ENCODE data around the gene BAZ2B. TPM values are rescaled to one million over a fixed set of nuclear protein-coding genes. Genes with fewer than 3 reads are reported as not detected.
"Not testable (repeated sequence)": the region's sequence is repeated elsewhere in the genome, so short reads cannot be mapped to it uniquely, and the experiment has no call there.

The BAZ2B gene
- total and polyA plus RNA-seq, 2 donors = 34.5 to 272 TPM

DNA sequence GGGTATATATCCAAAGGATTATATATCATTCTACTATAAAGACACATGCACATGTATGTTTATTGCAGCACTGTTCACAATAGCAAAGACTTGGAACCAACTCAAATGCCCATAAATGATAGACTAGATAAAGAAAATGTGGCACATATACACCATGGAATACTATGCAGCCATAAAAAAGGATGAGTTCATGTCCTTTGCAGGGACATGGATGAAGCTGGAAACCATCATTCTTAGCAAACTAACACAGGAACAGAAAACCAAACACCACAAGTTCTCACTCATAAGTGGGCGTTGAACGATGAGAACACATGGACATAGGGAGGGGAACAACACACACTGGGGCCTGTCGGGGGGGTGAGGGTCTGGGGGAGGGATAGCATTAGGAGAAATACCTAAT is 254.7 kb downstream of the BAZ2B start:
- H3K4me3 ChIP-seq (ENCODE audit: low read depth, low read length); DNase-seq (ENCODE audit: extremely low spot score); H3K27ac ChIP-seq (ENCODE audit: low read depth); H3K36me3 ChIP-seq (ENCODE audit: insufficient read depth); H3K4me1 ChIP-seq (ENCODE audit: insufficient read depth): not testable (repeated sequence)
- over 99% methylated on average over 3 of the region's 3 CpGs for WGBS

DNA sequence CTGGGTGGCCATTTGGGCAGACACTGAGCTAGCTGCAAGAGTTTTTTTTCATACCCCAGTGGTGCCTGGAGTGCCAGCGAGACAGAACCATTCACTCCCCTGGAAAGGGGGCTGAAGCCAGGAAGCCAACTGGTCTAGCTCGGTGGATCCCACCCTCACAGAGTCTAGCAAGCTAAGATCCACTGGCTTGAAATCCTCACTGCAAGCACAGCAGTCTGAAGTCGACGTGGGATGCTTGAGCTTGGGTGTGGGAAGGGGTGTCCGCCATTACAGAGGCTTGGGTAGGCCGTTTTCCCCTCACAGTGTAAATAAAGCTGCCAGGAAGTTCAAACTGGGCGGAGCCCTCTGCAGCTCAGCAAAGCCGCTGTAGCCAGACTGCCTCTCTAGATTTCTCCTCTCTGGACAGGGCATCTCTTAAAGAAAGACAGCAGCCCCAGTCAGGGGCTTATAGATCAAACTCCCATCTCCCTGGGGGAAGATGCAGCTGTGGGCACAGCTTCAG is 260.2 kb downstream of the BAZ2B start:
- 90% methylated on average over 8 of the region's 8 CpGs for WGBS
- DNase-seq (ENCODE audit: extremely low spot score) = no peak
- Histone ChIP-seq H3K27ac (ENCODE audit: low read depth) (no peak overlapping the region), H3K4me1 (ENCODE audit: insufficient read depth) (no peaks in the 10 kb centered on the region), H3K4me3 (ENCODE audit: low read depth, low read length) (no peak overlapping the region), H3K36me3 (ENCODE audit: insufficient read depth) (no peaks in the 10 kb centered on the region)

DNA sequence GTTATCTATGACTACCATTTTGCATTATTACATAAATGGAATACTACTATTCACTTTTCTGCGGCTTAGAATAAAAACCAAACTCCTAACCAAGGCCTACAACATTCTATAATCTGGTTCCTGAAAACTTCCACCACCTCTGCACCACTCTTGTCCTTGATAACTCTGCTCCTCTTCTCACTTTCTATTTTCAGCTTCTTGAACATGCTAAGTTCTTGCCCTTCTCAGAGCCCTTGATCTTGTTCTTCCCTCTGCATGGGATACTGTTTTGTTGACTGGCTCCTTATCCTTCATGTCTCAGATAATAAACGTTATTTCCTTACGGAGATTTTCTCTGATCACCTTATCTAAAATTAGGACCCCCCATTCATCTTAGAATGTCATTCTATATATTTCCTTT is 264.4 kb downstream of the BAZ2B start:
- H3K4me3 ChIP-seq (ENCODE audit: low read depth, low read length) = no peak overlapping the region
- WGBS = 85% methylated on average over 3 of the region's 3 CpGs
- H3K4me1 ChIP-seq (ENCODE audit: insufficient read depth) = no peaks in the 10 kb centered on the region
- no peak for DNase-seq (ENCODE audit: extremely low spot score)
- peaks cover 7% of the 10 kb centered on the region for H3K36me3 ChIP-seq (ENCODE audit: insufficient read depth)
- H3K27ac ChIP-seq (ENCODE audit: low read depth) = no peak overlapping the region

DNA sequence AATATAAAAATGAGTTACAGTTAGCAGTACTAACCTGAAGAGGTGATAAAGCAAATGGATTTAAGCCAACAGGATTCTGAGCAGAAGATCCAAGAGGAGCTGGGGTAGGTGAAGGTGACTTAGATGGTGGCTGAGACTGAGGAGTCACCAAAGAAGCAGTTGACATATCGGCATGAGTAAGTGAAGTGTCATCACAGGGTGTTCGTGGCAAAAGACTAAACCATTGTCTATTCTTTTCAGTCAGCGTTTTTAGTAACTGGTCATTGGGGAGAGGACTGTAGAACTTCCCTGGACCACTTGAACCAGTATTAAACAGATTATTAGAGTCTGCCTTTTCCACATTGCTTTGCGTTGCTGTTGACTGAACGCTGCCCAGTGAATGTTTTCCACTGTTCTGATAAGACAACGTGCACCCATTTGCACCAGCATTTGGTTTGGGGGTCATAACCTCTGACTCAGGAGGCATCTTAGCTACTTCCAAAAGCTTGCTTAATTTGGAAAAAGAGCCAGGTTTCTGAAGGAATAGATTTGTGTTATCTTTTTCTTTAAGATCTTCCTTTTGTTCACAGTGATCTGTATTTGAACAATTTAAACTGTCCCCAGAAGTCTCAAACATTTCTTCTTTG is 266.6 kb downstream of the BAZ2B start:
- no peak overlapping the region for H3K27ac ChIP-seq (ENCODE audit: low read depth)
- peaks cover 8% of the 10 kb centered on the region for H3K36me3 ChIP-seq (ENCODE audit: insufficient read depth)
- WGBS = 92% methylated on average over 6 of the region's 6 CpGs
- no peak for DNase-seq (ENCODE audit: extremely low spot score)
- no peaks in the 10 kb centered on the region for H3K4me1 ChIP-seq (ENCODE audit: insufficient read depth)
- H3K4me3 ChIP-seq (ENCODE audit: low read depth, low read length) = no peak overlapping the region

DNA sequence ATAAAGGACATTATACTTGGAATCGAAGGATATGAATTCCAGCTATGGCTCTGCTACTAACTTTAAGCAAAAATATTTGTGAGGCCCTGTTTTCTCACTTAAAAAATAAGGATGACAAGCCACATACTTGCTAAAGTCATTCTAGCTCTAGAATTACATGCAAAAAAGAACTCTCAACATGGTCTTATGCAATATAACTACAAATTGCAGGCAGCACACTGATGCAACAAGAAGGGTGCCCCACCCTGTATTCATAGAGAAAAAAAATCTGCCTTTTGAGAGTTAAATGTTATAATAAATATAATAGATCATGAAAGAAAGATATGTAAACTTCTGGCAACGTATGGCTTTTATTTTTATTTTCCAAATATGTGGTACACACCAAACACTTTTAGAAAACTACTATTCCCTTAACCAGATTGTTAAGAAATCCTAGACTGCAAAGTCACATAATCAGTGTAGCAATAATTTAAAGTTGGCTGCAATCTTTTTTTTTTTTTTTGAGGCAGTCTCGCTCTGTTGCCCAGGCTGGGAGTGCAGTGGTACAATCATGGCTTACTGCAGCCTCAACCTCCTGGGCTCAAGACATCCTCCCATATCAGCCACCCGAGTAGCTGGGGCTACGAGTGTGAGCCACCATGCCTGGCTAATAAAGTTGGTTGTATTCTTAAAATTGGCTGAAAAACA is 289.6 kb downstream of the BAZ2B start:
- peaks cover 8% of the 10 kb centered on the region for H3K36me3 ChIP-seq (ENCODE audit: insufficient read depth)
- no peak overlapping the region for H3K4me3 ChIP-seq (ENCODE audit: low read depth, low read length)
- 89% methylated on average over 5 of the region's 5 CpGs for WGBS
- no peaks in the 10 kb centered on the region for H3K4me1 ChIP-seq (ENCODE audit: insufficient read depth)
- no peak overlapping the region for H3K27ac ChIP-seq (ENCODE audit: low read depth)
- no peak for DNase-seq (ENCODE audit: extremely low spot score)

DNA sequence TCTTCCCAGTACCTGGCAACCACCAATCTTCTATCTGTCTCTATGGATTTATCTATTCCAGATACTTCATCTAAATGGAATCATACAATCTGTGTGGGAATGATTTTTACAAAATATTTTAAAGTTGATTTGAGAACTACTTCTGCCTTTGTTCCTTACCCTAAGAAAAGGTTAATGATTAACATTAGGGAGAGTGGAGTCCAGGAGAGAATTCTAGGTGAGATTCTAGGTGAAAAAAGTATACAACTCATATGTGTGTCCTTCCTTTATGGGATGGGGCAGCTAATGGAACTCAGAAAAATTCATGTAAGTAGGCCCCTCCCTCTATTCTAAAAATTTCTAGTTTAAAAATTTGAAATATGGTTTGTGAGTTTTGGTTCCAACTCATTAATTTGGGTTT is 293.9 kb downstream of the BAZ2B start:
- no peak for DNase-seq (ENCODE audit: extremely low spot score)
- no peak overlapping the region for H3K27ac ChIP-seq (ENCODE audit: low read depth)
- no peaks in the 10 kb centered on the region for H3K4me1 ChIP-seq (ENCODE audit: insufficient read depth)
- H3K4me3 ChIP-seq (ENCODE audit: low read depth, low read length) = no peak overlapping the region
- H3K36me3 ChIP-seq (ENCODE audit: insufficient read depth) = peaks cover 2% of the 10 kb centered on the region

DNA sequence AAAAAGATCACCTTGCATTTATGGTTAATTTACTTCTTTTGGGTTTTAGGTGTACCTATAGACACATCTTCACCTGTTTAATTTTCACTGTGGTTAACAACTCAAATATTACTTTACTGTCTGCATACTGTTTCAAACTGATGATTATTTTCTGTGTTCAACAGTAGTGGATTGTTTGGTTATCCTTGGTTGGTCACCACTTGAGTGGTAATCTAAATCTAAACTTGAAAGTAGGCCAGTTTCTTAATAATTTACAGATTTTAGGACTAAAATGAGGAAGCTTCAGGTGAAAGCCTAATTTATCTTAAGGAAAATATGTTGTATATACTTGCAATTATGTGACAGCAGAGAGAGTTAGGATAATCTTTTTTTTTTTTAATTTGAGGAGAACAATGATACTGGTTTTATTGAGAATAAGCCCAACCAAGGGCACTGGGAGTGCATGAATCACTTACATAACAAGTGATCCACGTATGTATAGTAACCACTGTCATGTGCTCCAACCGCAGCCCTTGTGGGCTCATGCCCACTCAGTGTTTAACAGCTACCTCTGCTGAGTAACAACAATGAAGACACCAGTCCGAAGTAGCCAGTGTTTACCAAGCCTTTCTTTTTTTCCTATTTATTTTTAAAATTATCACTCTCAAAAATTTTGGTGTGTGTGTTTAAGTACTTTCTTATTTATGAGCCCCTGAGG is 298.8 kb downstream of the BAZ2B start:
- 90% methylated on average over 3 of the region's 3 CpGs for WGBS
- H3K27ac ChIP-seq (ENCODE audit: low read depth) = no peak overlapping the region
- no peak overlapping the region for H3K4me3 ChIP-seq (ENCODE audit: low read depth, low read length)
- no peak for DNase-seq (ENCODE audit: extremely low spot score)
- H3K36me3 ChIP-seq (ENCODE audit: insufficient read depth) = no peaks in the 10 kb centered on the region
- no peaks in the 10 kb centered on the region for H3K4me1 ChIP-seq (ENCODE audit: insufficient read depth)

DNA sequence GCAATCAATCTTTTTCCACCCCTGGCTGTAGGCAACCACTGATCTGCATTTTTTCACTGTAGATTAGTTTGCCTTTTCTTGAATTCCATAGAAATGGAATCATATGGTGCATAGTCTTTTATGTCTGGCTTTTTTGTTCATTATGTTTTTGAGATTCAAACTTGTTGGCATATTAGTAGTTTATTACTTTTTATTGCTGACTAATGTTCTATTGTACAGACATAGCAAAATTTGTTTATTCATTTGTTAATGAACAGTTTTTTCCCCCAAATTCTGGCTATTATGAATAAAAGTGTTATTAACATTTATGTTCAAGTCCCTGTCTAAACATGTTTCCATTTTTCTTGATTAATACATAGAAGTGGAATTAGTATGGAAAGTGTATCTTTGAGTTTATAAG is 308.4 kb downstream of the BAZ2B start:
- H3K4me1 ChIP-seq (ENCODE audit: insufficient read depth) = no peaks in the 10 kb centered on the region
- H3K4me3 ChIP-seq (ENCODE audit: low read depth, low read length) = no peak overlapping the region
- no peak overlapping the region for H3K27ac ChIP-seq (ENCODE audit: low read depth)
- DNase-seq (ENCODE audit: extremely low spot score) = no peak
- no peaks in the 10 kb centered on the region for H3K36me3 ChIP-seq (ENCODE audit: insufficient read depth)

DNA sequence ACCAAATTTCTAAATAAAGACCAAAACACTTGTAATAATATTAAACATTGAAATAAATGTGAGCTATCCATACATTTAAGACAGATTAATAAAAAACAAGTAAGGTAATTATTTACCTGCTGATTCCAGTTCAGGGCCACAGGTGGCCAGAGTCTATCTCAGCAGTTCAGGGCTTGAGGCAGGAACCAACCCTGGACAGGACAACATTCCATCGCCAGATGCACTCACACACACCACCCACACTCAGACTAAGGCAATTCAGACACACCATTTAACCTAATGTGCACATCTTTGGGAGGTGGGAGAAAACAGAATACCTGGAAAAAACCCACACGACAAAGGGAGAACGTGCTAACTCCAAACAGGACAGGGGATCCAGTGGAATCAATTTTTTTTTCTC is 315.8 kb downstream of the BAZ2B start:
- Histone ChIP-seq H3K4me1 (ENCODE audit: insufficient read depth) (no peaks in the 10 kb centered on the region), H3K27ac (ENCODE audit: low read depth) (no peak overlapping the region), H3K4me3 (ENCODE audit: low read depth, low read length) (no peak overlapping the region), H3K36me3 (ENCODE audit: insufficient read depth) (no peaks in the 10 kb centered on the region)
- no peak for DNase-seq (ENCODE audit: extremely low spot score)
- WGBS = 78% methylated on average over 3 of the region's 3 CpGs

DNA sequence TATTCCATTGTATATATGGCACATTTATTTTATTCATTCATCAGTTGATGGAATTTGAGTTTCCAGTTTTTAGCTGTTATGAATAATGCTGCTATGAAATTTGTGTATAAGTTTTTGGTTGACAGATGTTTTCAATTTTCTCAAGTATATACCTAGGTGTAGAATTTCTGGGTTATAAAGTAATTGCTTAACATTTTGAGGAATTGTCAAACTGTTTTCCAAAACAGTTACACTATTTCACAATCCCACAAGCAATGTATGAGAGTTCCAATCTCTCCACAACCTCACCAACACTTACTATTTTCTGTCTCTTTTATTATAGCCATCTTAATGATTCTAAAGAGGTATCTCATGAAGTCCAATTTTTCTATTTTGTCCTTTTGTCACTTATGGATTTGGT is 317.4 kb downstream of the BAZ2B start:
- H3K36me3 ChIP-seq (ENCODE audit: insufficient read depth) = no peaks in the 10 kb centered on the region
- DNase-seq (ENCODE audit: extremely low spot score) = no peak

DNA sequence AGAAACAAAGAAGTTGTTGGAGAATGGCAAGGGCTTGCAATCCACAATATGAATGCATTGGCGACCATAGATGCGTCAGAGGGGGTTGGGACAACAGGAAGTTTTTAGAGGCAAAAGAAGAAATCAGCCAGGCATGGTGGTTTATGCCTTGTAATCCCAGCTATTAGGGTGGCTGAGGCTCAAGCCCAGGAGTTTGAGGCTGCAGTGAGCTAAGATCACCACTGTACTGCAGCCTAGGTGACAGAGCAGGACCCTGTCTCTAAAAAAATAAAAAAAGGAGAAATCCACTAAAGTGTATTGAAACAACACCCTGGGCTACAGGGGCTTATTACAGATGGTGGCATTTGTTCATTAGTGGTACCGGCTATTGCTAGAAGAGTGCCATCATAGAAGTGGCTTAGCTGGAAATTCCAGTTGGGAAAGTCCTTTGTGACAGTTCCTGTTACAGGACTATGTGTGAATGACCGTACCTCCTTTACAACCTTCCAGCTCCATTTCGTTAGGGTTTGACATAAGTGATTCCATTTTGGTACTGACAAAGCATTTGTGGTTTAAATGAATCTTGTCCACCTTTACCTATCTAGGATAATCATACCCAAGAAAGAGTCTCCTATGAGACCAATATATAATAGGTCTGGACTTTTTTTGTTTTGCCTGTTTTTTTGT is 319.2 kb downstream of the BAZ2B start:
- H3K36me3 ChIP-seq (ENCODE audit: insufficient read depth) = no peaks in the 10 kb centered on the region
- H3K4me1 ChIP-seq (ENCODE audit: insufficient read depth) = no peaks in the 10 kb centered on the region
- H3K27ac ChIP-seq (ENCODE audit: low read depth) = no peak overlapping the region
- 87% methylated on average over 5 of the region's 5 CpGs for WGBS
- no peak for DNase-seq (ENCODE audit: extremely low spot score)
- H3K4me3 ChIP-seq (ENCODE audit: low read depth, low read length) = no peak overlapping the region

More for the DNA sequence above, 317.4 kb downstream of the BAZ2B start:
- Histone ChIP-seq H3K4me3 (ENCODE audit: low read depth, low read length) (no peak overlapping the region), H3K4me1 (ENCODE audit: insufficient read depth) (no peaks in the 10 kb centered on the region), H3K27ac (ENCODE audit: low read depth) (no peak overlapping the region)

DNA sequence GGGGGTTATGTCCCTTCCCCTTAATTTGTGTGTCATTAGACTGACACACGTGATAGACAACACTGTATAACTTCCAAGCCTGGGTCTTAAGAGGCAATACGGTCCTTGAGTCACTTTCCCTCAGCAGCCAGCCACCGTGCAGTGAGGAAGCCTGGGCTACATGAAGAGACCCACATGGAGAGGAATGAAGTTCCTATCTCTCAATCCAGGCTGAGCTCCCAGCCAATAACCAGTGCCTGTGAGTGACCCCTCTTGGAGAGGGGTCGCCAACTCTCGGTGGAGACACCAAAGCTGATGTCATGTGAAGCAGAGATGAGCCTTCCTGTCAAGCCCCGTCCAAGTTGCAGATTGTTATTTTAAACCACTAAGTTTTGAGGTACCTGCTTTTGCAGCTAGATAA is 324.2 kb downstream of the BAZ2B start:
- Histone ChIP-seq H3K27ac (ENCODE audit: low read depth) (no peak overlapping the region), H3K36me3 (ENCODE audit: insufficient read depth) (no peaks in the 10 kb centered on the region), H3K4me1 (ENCODE audit: insufficient read depth) (no peaks in the 10 kb centered on the region), H3K4me3 (ENCODE audit: low read depth, low read length) (no peak overlapping the region)
- WGBS = 51% methylated on average over 6 of the region's 6 CpGs
- no peak for DNase-seq (ENCODE audit: extremely low spot score)

DNA sequence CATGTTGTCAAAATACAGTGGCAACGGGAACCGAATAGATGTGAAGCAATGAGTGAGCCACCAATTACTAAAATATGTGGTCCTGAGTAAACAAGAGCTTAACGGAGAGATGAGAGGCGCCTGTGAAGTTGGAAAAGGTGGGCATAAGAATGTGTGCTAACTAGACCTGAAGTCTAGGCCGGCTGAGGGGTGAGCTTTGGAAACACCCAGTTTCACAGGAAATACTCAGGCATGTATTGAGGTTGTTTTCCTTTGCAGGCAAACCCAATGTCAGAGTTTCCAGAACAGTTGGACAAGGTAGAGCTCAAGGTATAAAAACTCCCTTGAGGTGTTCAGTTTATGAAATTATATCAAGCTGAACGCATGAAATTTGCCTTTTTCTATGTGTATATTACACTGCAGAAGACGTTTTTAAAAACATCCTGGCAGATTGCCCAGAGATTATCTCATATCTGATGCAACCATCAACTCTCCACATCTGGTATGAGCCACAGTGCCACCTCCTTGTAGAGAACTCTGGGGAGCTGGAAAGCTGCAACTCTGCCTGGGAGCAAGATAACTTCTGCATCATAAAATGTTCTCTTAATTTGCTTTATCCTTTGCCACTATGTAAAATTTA is 325.9 kb downstream of the BAZ2B start:
- WGBS = 57% methylated on average over 7 of the region's 7 CpGs
- Histone ChIP-seq H3K27ac (ENCODE audit: low read depth) (no peak overlapping the region), H3K4me1 (ENCODE audit: insufficient read depth) (no peaks in the 10 kb centered on the region), H3K36me3 (ENCODE audit: insufficient read depth) (no peaks in the 10 kb centered on the region), H3K4me3 (ENCODE audit: low read depth, low read length) (no peak overlapping the region)
- DNase-seq (ENCODE audit: extremely low spot score) = no peak

Measured in urinary bladder (tissue), 4 donors.